HUDEP-2 (cell line): ENCODE data around the gene PRR27.
"Not testable (repeated sequence)": the region's sequence is repeated elsewhere in the genome, so short reads cannot be mapped to it uniquely, and the experiment has no call there.

Source experiments
- DNase-seq, 76 experiments: peaks; one replicate each; lab custom pipeline; 2025; ENCODE audit not compliant: unreplicated experiment in 76 of 76; lab: John Stamatoyannopoulos, UW

Gene PRR27

DNA sequence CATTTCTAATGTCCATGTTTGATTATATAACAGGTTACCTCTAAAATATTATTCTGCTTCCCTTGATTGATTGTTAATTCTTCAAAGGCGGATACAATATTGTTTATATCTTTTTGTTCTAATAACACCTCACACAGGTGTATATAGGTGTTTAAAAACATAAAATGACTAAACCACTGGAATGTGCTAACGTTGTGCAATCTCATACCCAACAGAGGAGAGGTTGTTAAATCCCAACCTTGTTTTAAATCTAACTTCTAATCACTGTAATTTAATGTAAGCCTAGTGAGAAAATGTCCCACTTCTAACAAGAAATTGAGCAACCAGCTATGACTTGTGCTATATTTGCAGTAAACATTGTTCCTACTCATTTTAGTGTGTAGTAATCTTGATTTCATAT lies 42.8 kb downstream of the PRR27 start:
- no peak for DNase-seq

DNA sequence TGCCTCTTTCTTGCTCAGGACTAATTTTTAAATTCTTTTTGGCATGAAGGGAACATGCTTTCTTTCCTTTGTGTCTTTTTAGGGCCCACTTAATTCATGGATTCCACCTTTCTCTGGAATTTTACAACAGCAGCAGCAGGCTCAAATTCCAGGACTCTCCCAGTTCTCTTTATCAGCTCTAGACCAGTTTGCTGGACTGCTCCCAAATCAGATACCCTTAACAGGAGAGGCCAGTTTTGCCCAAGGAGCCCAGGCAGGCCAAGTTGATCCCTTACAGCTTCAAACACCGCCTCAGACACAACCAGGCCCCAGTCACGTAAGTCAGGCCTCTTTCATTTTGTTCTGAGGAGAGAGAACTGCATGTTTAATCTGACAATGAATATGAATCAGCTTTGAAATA lies 43.8 kb downstream of the PRR27 start:
- no peak for DNase-seq

DNA sequence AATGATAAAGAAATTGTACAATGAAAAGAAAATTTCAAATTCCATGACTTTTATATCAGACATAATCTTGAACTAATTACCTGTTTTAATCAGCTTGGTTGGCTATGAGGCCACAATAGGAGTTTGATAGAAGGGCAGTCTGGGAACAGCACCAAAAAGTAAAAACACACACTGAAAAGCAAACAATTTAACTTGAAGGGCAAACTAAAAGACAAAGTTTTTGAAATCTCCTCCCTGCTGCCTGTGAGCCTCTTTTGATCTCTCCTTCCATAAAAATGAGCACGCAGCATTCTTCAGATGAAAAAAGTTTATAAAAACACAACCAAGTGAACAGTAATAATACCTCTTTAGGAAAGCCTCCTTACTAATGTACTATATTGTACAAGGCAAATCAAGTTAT lies 49.6 kb downstream of the PRR27 start:
- DNase-seq = no peak

DNA sequence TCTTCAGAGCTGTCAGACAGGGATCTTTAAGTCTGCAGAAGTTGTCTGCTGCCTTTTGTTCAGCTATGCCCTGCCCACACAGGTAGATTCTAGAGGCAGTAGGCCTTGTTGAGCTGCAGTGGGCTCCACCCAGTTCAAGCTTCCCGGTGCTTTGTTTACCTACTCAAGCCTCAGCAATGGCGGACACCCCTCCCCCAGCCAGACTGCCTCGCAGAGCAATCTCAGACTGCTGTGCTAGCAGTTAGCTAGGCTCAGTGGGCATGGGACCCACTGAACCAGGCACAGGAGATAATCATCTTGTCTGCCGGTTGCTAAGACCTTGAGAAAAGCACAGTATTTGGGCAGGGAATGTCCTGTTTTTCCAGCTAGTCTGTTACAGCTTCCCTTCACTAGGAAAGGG lies 58.7 kb downstream of the PRR27 start:
- not testable (repeated sequence) for DNase-seq
